Measurements from ENCODE around the gene NPEPL1. TPM values are rescaled to one million over a fixed set of nuclear protein-coding genes. Genes with fewer than 3 reads are reported as not detected.

The NPEPL1 gene
- total RNA-seq, 1 experiment from 2014 or later = 23.4 TPM

- TF ChIP-seq, protein P1, sequence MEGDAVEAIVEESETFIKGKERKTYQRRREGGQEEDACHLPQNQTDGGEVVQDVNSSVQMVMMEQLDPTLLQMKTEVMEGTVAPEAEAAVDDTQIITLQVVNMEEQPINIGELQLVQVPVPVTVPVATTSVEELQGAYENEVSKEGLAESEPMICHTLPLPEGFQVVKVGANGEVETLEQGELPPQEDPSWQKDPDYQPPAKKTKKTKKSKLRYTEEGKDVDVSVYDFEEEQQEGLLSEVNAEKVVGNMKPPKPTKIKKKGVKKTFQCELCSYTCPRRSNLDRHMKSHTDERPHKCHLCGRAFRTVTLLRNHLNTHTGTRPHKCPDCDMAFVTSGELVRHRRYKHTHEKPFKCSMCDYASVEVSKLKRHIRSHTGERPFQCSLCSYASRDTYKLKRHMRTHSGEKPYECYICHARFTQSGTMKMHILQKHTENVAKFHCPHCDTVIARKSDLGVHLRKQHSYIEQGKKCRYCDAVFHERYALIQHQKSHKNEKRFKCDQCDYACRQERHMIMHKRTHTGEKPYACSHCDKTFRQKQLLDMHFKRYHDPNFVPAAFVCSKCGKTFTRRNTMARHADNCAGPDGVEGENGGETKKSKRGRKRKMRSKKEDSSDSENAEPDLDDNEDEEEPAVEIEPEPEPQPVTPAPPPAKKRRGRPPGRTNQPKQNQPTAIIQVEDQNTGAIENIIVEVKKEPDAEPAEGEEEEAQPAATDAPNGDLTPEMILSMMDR (IDR thresholded peaks at IDR 0.05; ENCODE audit: unreplicated experiment) = no peak
- Mint-ChIP-seq H3K36me3 (ENCODE audit: insufficient read depth, unreplicated experiment) (no peaks in the 10 kb centered on the region), H3K9me3 (ENCODE audit: unreplicated experiment) (no peaks in the 10 kb centered on the region), H3K4me1 (ENCODE audit: insufficient read depth, unreplicated experiment) (no peaks in the 10 kb centered on the region), H3K4me3 (ENCODE audit: unreplicated experiment) (no peak overlapping the region), H3K27me3 (ENCODE audit: insufficient read depth, unreplicated experiment) (peaks cover 88% of the 10 kb centered on the region), H3K27ac (ENCODE audit: low read depth, unreplicated experiment) (no peak overlapping the region)
- no peak for DNase-seq (ENCODE audit: unreplicated experiment)
- POLR2A ChIA-PET = no interaction called here
- CTCF ChIA-PET = interaction anchor here (0.6 kb wide), 1 partner anchor 25 kb away, joined by 3 read pairs; no protein-coding TSS in a partner anchor
- BruUV-seq (replicated peaks) = no TSS peak
- intact Hi-C loops (cut with micrococcal nuclease) = no loop called here
Measured at GRCh38 chr20:58753267-58753921, 60.8 kb downstream of the NPEPL1 start.

DNA sequence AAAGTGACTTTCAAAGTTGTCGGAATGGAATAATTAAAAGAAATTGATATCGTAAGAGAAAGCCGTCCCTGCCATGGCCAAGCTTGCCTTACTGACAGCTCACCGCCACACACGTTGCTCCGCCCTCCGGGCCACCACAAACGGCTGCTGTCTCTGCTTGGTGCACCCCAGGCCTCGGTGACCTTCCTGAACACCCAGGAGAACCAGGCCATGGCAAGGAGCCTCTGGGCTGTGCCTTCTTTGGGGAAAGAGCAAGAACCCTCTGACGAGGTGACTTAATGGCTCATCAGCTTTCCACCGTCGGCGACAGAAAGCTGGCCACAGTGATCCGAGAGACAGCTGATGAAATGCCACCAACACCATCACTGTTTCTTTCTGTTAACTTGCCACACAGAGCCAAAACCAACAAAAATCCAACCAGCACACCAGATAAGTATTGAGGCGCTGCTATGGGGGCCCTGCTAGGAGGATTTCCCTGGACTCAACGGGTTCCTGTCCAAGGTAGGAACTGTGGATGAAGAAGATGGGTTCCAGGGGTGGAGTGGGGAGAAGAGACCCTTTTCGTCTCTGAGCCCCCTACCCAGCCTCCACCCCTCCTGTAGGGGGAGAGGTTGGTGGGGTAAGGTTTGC is 61.4 kb downstream of the NPEPL1 start:
- H3K4me1 Mint-ChIP-seq (ENCODE audit: insufficient read depth, unreplicated experiment) = no peaks in the 10 kb centered on the region
- no peak overlapping the region for H3K4me3 Mint-ChIP-seq (ENCODE audit: unreplicated experiment)
- TF ChIP-seq, protein P1 (IDR thresholded peaks at IDR 0.05; ENCODE audit: unreplicated experiment) = no peak
- ChIA-PET POLR2A (no interaction called here), CTCF (no interaction called here)
- no peaks in the 10 kb centered on the region for H3K9me3 Mint-ChIP-seq (ENCODE audit: unreplicated experiment)
- BruUV-seq (replicated peaks) = no TSS peak
- no peaks in the 10 kb centered on the region for H3K36me3 Mint-ChIP-seq (ENCODE audit: insufficient read depth, unreplicated experiment)
- intact Hi-C loops (cut with micrococcal nuclease) = no loop called here
- no peak for DNase-seq (ENCODE audit: unreplicated experiment)
- no peak overlapping the region for H3K27ac Mint-ChIP-seq (ENCODE audit: low read depth, unreplicated experiment)
- H3K27me3 Mint-ChIP-seq (ENCODE audit: insufficient read depth, unreplicated experiment) = peaks cover 86% of the 10 kb centered on the region

- CTCF ChIA-PET = interaction anchor here (0.7 kb wide), 1 partner anchor 46 kb away, joined by 3 read pairs; no protein-coding TSS in a partner anchor
- Mint-ChIP-seq H3K4me1 (ENCODE audit: insufficient read depth, unreplicated experiment) (no peaks in the 10 kb centered on the region), H3K36me3 (ENCODE audit: insufficient read depth, unreplicated experiment) (no peaks in the 10 kb centered on the region), H3K9me3 (ENCODE audit: unreplicated experiment) (no peaks in the 10 kb centered on the region), H3K27me3 (ENCODE audit: insufficient read depth, unreplicated experiment) (peaks cover 87% of the 10 kb centered on the region), H3K27ac (ENCODE audit: low read depth, unreplicated experiment) (no peak overlapping the region), H3K4me3 (ENCODE audit: unreplicated experiment) (no peak overlapping the region)
- DNase-seq (ENCODE audit: unreplicated experiment) = no peak
- POLR2A ChIA-PET = no interaction called here
- intact Hi-C loops (cut with micrococcal nuclease) = no loop called here
- BruUV-seq (replicated peaks) = no TSS peak
- TF ChIP-seq, protein P1 (IDR thresholded peaks at IDR 0.05; ENCODE audit: unreplicated experiment) = no peak
Measured at GRCh38 chr20:58754584-58754983, 62.0 kb downstream of the NPEPL1 start.

GRCh38 chr20:58755062-58755697 is 62.6 kb downstream of the NPEPL1 start:
- Mint-ChIP-seq H3K9me3 (ENCODE audit: unreplicated experiment) (no peaks in the 10 kb centered on the region), H3K27me3 (ENCODE audit: insufficient read depth, unreplicated experiment) (peaks cover 87% of the 10 kb centered on the region), H3K27ac (ENCODE audit: low read depth, unreplicated experiment) (no peak overlapping the region), H3K36me3 (ENCODE audit: insufficient read depth, unreplicated experiment) (no peaks in the 10 kb centered on the region), H3K4me3 (ENCODE audit: unreplicated experiment) (no peak overlapping the region), H3K4me1 (ENCODE audit: insufficient read depth, unreplicated experiment) (no peaks in the 10 kb centered on the region)
- ChIA-PET POLR2A (no interaction called here), CTCF (interaction anchor here (0.7 kb wide), 1 partner anchor 47 kb away, joined by 3 read pairs; no protein-coding TSS in a partner anchor)
- DNase-seq (ENCODE audit: unreplicated experiment) = no peak
- BruUV-seq (replicated peaks) = no TSS peak
- TF ChIP-seq, protein P1 (IDR thresholded peaks at IDR 0.05; ENCODE audit: unreplicated experiment) = no peak
- intact Hi-C loops (cut with micrococcal nuclease) = no loop called here

All from MCF 10A (cell line).